PC-9 (cell line): ENCODE measurements around the gene TMEM135.

Experiments used
- EZH2 ChIP-seq: fragments of 200-600 bp; sonication (generic); IDR thresholded peaks from 2 replicates; pipeline ENCODE4 v1.8.0; 2017; ENCODE audit warnings: antibody characterized with exemption, low read depth
- TF ChIP-seq, protein P1 (sequence below): fragments of 200-600 bp; sonication (generic); conservative IDR thresholded peaks from 2 replicates; pipeline ENCODE4 v1.6.1; 2017; ENCODE audit warnings: mixed run types, antibody characterized with exemption, mild to moderate bottlenecking, moderate library complexity

DNA sequence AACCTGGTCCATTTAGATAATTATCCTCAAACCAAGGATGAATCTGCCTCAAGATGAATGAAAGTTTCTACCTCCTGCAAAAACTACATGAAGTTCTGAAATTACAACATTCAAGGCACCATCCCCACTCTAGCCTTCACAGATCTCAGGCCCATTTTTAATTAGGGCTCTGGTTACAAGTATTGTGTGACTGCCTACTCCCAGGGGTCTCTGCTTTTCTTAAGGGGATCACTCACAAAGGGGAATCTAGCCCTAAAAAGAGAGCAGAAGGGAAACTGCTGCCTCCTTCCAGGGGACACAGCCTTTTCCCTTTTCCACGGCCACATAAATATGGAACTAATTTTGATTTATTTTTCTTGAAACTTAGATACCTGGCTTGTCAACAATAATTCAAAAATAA is 17.4 kb upstream of the TMEM135 start:
- TF ChIP-seq, protein P1, sequence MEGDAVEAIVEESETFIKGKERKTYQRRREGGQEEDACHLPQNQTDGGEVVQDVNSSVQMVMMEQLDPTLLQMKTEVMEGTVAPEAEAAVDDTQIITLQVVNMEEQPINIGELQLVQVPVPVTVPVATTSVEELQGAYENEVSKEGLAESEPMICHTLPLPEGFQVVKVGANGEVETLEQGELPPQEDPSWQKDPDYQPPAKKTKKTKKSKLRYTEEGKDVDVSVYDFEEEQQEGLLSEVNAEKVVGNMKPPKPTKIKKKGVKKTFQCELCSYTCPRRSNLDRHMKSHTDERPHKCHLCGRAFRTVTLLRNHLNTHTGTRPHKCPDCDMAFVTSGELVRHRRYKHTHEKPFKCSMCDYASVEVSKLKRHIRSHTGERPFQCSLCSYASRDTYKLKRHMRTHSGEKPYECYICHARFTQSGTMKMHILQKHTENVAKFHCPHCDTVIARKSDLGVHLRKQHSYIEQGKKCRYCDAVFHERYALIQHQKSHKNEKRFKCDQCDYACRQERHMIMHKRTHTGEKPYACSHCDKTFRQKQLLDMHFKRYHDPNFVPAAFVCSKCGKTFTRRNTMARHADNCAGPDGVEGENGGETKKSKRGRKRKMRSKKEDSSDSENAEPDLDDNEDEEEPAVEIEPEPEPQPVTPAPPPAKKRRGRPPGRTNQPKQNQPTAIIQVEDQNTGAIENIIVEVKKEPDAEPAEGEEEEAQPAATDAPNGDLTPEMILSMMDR = no peak
- no peak for TF ChIP-seq EZH2
